GM19438 (cell line): Measurements from ENCODE around the gene FANCI.

ENCODE experiments used
- ATAC-seq: cut with Tn5 transposase; IDR thresholded peaks from one replicate; pipeline ENCODE4 v1.9.1; 2021; ENCODE audit warnings: low read depth; ENCODE audit not compliant: unreplicated experiment

Gene FANCI

DNA sequence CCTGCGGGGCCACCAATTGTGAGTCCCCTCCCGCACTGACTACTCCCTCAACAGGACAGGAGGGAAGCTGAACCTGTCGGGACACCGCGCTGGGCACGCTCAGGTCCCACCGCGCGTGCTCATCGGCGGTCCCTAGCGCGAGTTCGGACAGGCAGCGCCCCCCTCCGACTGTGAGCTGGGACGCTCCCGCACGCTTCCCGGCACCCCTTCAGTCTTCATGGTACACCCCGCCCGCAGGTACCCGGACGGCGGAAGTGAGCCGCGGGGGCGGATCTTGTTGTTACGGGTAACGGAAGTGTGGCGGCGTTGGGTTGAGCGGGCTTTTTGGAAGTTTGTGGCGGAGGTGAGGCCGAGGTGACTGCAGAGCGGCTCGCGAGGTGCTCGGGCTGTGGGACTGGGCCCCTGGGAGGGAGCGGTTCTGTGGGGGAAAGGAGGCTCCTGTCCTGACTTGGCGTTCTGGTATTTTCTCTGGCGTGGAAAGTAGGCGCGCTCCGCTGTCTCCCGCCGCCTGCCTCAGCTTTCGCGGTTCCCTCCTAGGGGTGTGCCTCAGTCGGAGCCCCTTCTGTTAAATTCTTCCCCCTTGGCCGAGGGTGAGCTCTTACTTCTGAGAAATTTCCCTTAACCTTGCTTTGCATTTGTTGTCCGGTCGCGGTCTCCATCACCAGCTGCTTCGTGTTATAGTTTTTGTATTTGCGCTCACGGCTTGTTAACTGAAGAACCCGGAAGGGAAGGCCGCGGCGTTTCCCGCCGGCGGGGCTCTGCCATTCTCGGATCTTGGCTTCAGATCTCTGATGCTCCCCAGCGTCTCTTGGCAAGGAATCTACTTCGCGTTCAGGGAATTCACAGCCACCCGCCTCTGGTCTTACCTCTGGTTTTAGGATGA lies at the start of gene FANCI:
TSS of gene FANCI (plus strand) at position 289 of the 883 bp plus-strand sequence. CDS start 3,669 bp downstream, outside the sequence.
- peak; percentile 87 for ATAC-seq

DNA sequence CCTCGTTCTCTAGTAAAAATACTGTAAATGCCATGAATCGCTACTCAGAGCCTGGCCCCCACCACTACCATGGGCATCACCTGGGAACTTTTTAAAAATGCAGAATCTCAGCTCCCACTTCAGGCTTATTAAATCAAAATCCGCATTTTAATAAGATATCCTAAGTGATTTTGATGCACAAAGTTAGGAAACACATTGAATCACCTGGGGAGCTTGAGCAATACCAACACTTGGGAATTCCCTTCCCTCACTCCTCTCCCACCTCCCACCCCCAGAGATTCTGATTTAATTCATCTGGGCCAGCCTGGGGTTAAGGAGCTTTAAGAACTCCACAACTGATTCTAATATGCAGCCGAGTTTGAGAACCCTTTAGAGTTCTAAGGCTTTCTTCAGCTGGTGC lies 49.2 kb upstream of the FANCI start:
- ATAC-seq = no peak

DNA sequence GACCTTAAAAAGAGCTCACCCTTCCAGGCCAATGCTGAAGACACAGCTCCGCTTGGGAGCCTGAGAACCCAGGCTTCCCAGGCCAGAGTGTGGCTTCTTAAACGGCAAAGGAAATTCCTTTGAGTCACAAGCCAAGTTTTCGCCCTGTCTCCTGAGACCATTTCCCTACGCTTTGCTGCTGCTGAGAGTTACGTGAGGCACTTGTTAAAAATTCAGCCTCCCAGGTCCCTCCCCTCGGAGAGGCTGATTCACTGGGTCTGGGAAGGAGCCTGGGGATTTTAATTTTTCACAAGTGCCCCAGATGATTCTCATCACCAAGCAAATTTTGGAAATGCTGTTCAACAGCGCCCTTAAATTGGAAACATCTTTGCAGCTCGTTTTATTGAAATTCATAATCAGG lies 47.9 kb upstream of the FANCI start:
- no peak for ATAC-seq

DNA sequence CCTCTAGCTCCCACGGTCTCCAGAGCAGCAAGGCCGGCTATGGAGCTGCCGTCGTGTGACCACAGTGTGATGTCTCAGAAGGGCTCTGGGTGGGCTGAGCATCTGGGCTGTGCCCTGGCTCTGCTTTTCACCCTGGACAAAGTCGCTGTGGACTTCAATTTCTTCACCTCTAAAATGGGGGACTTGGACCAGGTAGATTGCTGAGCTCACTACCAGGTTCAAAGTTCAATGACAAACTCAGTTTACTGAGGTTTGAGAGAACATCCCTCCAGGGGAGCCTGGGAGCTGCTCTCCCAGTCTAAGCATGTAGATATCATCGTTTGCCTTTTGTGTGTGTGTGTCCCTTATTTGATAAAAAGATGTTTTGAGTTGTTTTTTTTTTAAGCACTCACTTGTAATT lies 47.5 kb upstream of the FANCI start:
- no peak for ATAC-seq

DNA sequence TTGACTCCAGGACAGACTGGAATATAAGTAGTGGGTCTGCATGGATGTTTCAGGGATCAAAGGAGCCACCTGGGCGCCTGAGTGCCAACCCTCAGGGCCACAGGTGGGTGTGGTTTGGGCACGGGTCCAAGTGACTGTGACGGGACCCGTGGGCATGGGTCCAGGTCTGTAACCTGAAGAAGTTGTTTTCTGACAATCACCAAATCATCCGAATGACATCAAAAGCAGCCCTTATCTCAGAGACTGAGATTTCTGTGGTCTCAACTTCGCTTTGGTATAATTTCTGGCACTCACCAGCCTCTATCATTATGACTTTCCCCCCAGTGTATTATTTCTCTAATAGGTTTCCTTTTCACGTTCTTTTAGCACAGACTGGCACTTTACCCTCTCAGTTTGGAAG lies 46.8 kb upstream of the FANCI start:
- no peak for ATAC-seq

DNA sequence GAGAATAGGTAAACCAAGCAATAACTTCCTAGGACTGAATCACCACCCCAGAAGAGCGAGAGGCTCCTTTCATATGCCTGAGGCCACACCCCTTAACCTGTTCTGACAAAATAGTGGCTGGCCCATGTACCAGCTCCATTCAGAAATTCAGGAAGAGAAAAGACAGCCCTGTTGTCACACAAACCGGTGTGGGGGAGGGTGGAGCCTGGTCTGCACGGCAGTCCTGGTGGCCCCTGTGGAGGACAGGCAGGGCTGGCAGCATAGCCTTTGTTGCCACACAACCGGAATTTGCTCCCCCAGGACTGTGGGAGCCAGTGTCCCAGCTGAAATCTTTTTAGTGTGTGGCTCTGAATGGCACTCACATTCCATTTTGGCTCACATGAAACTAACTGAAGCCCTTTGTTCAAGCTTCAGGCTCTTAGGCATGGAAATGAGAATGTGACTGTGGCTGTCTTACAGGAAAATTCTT lies 46.2 kb upstream of the FANCI start:
- ATAC-seq = no peak

DNA sequence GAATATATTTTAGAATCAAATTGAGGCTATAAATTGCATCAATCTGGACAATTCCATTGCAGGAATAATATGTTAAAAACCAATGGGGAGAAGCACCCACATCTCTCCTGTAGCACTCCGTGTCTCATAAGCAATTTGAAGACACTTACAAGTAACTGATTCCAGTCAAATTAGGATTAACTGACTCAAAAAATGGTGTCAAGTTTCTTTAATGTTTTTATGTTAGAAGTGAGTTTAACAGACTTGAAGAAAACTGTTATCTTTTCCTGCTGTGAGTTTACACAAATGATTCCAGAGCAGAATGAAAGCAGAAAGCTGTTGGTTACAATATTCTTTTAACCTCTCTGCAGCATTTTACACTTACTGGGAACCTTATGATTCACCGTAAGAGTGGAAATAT lies 45.6 kb upstream of the FANCI start:
- no peak for ATAC-seq

DNA sequence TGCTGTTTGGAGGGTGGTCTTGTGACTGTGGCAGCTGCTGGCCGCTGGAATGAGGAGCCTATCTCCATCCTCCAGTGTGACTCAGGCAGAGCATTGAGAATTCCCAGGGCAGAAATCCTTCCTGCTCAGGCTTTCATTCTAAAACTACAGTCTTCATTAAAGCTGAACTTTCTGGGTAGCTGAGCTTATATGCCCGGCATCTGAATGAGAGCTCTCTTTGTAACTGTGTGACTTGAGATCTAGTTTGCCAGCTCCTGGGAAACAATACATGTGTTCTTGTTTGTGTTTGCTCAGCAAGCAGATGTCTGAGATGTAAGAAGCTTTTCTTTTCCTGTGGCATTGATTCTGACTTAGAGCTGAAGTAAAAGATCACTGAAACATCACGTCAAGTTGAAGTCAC lies 44.8 kb upstream of the FANCI start:
- ATAC-seq = no peak

DNA sequence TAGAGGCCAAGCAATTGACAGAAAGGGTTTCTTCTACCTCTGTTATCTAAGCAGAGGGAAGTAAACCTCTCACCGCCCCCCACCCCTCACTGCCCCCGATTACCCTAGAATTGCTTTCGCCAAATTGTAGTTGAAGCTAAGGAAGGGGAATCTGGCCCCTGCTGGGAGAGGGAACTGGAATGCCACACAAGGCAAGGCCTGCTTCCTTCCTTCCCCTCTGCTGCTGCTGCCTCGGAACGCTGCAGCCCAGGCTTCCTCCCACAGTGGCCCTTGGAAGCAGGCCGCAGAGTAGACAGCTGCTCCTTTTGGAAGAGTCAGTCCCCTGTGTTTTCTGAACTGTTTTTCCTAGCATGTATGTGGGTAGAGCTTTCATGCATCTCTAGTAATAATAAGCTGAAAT lies 44.0 kb upstream of the FANCI start:
- no peak for ATAC-seq

DNA sequence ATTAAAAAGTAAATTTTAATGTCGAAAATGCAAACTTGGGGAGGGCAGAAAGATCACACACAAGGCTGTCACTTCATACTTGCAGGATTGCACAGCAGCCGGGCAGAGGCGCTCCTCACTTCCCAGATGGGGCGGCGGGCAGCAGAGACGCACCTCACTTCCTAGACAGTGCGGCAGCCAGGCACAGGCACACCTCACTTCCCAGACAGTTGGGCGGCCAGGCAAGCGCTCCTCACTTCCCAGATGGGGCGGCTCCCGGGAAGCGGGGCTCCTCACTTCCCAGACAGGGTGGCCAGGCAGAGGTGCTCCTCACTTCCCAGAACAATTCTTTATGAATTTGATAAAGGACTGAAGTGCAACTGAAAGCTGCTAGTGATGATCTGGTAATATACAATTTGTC lies 43.6 kb upstream of the FANCI start:
- ATAC-seq = no peak

DNA sequence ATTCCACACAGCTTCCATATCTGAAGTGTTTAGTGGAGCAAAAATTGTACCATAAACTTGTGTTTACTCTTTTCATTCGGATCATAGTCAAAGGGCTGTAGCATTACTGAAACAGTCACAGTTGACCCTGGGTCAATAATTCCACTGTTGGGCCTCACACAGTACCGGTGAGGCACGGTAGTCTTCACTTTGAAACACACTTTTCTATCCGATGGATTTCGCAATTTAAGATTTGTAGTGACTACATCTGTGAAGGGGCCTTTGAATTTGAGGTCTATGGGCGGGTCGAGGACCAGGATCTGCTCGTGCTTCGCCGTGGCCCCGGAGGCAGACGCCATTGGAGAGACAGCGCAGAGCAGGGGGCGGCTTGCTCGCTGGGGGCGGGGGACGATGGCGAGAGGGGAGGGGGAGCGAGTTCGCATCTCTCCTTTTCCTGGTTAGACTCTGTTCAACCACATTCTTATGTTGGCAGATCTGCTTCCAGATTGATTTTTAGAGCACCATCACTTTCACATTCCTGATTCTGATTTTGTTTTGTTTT lies 42.2 kb upstream of the FANCI start:
- no peak for ATAC-seq

DNA sequence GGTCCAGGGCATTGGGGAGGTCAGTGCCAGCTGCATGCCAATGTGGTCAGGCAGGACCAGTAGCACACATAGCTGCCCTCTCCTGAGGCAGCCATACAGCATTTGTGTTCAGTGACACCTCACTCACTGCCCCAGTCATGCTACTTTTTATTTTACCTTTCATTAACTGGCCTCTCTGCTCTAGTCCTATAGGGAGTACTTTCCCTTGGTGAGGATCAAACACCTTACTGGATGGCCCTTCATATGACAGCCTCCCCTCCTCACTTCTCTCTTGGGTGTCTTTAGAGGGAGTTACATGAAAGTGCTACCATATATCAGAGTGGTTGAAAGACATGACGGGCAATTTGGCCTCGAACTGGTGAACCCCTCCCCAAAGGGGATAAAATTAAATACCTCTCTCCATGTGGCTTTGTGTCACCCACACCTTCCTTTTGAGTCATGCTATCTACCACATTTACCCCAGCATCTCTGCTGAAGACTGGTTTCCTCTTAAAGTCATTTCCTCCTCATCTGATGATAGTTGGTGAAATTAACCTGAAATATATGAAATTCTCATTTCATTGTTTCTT lies 40.0 kb upstream of the FANCI start:
- no peak for ATAC-seq

DNA sequence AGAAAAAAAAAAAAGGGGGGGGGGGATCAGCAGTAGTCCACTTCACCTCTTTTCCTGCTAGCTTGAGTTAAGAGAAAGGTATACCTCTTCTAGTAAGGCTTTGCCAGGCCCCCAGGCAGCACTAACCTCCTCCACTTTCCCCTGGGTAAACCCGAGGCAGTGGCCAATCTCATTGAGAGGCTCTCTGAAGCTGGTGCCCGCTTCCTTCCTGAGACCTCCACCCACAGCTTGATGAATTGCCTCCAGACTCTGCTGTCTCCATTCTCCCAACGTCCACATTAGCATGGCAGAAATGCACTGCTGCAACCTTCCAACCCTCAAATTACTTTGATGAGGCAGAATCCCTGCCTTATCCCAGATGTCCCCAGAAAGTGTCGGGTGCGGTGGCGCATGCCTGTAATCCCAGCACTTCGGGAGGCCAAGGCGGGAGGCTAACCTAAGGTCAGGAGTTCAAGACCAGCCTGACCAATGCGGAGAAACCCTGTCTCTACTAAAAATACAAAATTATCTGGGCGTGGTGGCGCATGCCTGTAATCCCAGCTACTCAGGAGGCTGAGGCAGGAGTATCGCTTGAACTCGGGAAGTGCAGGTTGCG lies 37.7 kb upstream of the FANCI start:
- no peak for ATAC-seq

DNA sequence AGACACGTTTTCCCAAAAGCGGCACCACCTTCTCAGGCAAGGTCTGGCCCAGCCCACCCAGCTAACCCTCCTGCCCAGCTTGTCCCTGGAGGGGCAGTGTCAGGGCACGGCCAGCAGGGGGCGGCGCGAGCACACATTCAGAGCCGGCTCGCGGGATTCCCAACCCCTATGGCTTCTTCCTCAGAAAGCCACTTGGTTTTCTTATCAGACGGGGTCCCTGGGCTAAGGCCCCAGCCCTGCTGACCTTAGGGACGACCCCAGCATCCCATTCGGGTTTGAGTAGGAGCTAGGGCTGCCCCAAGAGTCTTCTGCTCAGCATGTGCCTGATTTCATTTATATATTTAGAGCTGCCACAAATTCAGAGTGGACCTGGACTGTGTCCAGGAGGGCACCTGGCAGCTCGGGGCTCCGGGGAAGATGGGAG lies 36.9 kb upstream of the FANCI start:
- peak; percentile 81 for ATAC-seq

DNA sequence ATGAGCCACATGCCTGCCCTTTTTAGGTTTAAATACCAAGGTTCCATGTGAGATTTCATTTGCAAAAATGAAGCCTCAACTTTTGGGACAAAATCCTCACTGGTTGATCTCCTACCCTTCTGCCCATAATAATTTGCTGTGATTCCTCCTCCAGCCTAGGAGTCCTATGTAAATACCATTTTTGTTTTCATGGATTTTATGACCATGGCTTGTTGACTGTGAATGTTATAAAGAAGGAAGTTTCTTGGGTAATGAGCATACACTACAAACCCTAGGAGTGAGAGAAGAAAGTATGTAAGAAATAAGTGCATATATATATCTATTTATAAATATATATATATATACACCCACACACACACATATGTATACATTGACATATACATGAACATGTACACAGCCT lies 35.5 kb upstream of the FANCI start:
- ATAC-seq = no peak

DNA sequence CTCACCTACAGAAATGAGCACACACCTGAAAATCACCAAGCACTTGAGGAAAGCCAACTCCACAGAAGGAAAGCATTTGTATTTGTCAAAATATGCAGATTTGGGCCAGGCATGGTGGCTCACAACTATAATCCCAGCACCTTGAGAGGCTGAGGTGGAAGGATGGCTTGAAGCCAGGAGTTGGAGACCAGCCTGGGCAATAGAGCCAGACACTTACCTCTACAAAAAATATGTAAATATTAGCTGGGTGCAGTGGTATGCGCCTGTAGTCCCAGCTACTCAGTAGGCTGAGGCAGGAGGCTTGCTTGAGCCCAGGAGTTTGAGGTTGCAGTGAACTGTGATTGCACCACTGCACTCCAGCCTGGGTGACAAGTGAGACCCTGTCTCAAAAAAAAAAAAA lies 34.7 kb upstream of the FANCI start:
- no peak for ATAC-seq

DNA sequence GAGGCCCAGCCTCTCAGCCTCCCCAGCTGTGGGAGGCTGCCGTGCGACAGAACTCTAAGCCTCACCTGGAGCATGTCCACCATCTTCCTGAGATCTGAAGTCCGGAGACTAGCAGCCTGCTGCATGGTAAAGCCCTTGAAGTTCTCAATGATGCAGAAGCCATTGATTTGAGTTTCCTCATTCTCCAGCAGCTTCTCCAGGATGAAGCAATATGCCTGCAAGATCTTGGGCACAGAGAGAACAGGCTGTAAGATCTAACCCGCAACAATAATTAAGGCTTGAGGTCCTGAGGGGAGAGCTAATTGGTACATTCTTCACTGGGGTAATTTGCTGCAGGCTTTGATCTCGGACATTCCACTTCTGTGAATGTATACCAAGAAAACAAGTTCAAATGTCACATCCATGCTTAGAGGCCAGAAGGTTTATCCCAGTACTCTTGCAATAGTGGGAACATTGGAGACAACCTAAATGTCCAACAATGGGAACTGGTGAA lies 32.1 kb upstream of the FANCI start:
- ATAC-seq = no peak

DNA sequence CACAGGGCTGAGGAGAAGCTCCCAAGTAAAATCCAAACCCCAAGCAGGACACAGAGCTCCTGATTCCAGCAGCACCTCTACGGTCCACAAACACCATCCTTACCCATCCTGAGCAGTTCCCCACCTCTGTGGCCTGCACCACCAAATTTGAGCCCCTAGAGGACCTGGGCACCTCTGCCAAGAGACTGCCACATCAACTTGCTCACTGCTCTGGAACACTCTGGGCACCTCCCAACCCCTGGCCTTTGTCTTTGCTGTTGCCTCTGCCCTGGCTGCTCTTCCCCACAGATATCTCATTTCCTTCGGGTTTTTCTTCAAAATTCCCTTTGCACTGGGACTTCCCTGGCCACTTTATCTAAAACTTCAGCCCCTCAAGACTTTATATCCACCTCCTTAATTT lies 28.2 kb upstream of the FANCI start:
- ATAC-seq = no peak

DNA sequence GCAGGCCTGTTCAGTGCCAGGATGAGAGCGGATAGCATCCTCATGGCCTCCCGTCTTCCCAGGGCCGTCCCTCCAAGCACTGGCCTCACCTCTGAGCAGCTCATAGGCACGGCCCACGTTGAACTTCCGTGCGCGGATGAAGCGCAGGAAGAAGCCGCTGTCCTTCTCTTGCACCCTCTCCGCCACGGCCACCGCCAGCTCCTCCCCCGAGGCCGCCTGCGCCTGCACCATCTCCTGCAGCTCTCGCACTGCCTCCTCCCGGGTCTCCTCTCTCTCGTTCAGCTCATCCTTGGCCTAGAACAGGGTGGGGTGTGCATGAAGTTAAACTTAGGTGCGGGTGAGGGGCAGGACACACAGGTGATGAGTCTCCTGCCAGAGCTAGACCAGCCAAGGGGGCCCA lies 26.7 kb upstream of the FANCI start:
- no peak for ATAC-seq

DNA sequence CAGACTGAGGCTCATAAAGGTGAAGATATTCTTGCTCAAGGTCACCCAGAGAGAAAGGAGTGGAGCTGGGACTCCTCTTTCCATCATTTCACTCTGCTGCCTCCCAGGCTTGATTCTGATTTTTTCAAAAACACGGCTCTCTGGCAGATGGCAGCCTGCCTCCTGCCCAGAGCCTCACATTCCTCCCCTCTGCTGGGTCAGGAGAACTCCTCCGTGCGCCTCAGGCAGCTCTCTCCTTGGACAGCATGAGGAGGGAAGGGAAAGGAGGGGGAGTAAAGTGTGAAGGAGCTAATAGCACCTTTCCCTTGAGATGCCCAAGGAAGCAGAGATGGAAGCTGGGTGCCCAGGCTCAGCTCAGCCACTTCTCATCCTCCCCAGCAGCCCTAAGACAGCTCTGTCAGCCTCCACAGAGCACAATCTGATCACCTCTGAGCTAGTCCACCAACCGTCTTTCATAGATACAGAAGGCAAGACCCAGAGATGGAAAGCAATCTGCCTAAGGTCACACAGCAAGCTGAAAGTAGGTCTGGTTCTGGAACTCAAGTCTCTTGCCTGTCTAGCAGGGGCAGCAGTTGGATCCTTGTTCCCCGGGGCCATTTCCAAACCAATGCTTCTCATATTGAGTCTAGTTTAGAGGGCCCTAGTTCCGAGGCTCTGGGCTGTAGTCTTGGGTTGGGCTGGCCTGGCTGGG lies 25.9 kb upstream of the FANCI start:
- no peak for ATAC-seq

DNA sequence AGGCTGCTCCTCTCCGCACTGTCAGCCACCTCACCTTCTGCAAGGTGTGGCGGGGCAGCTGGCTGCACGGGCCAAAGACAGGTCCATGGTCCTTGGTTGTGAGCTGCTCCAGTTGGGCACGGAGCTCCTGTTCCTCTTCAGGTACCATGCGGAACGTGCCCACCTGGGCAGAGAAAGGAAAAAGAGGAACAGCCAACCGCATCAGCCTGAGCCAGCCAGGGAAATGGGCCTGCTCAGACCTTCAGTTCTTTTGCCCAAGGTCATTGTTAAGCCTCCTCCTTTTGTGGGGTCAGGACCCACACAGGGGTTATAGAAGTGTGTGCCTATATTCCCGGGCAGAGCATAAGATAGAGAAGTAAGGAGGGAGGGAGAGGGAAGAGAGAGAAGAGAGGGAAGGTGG lies 25.2 kb upstream of the FANCI start:
- ATAC-seq = no peak
